HepG2 (cell line): ENCODE data around the gene CAPN9. TPM values are rescaled to one million over a fixed set of nuclear protein-coding genes. Genes with fewer than 3 reads are reported as not detected.
A peak's percentile ranks its signal among the peaks of the same experiment; 100 is the strongest.

Experiments
- ASH2L ChIP-seq: fragments of 300-600, 200-600 bp; sonication (generic); IDR thresholded peaks from 2 replicates; pipeline ENCODE4 v1.7.0; 2017; ENCODE audit warnings: low read depth, mild to moderate bottlenecking, moderate library complexity, mixed read lengths, low read length; ENCODE audit not compliant: insufficient read length
- CENPX ChIP-seq: sonication (generic); formaldehyde crosslinking; IDR thresholded peaks from 2 replicates; pipeline ENCODE4 v1.9.0; 2021; ENCODE audit warnings: mild to moderate bottlenecking, missing genetic modification reagents, moderate library complexity
- FOXK2 ChIP-seq: fragments of 450-650 bp; IDR thresholded peaks from 2 replicates; pipeline ENCODE4 v1.6.1; 2016
- MATR3 ChIP-seq: sonication (generic); formaldehyde crosslinking; IDR thresholded peaks from 2 replicates; pipeline ENCODE4 v1.4.0; 2020; ENCODE audit warnings: missing genetic modification reagents
- MEIS1 ChIP-seq: sonication (generic); formaldehyde crosslinking; IDR thresholded peaks from 2 replicates; pipeline ENCODE4 v1.9.0; 2021; ENCODE audit warnings: mild to moderate bottlenecking, missing genetic modification reagents, moderate library complexity, borderline replicate concordance
- MTERF4 ChIP-seq: sonication (generic); formaldehyde crosslinking; IDR thresholded peaks from 2 replicates; pipeline ENCODE4 v1.8.0; 2023; ENCODE audit warnings: mild to moderate bottlenecking, missing genetic modification reagents
- ZBTB40 ChIP-seq, 2 experiments: fragments of 450-650 bp in 1 of 2; sonication (generic) in 1 of 2; formaldehyde crosslinking in 1 of 2; IDR thresholded peaks; 2 replicates each; pipeline versions ENCODE4 v1.6.1 to v1.8.0; 2016 to 2022; ENCODE audit warnings: antibody characterized with exemption in 1 of 2, mild to moderate bottlenecking in 1 of 2, missing genetic modification reagents in 1 of 2
- ZFAT ChIP-seq: sonication (generic); formaldehyde crosslinking; conservative IDR thresholded peaks from 2 replicates; pipeline ENCODE4 v1.8.1; 2023; ENCODE audit warnings: missing genetic modification reagents, inconsistent platforms
- ZFP37 ChIP-seq: sonication (generic); formaldehyde crosslinking; IDR thresholded peaks from 2 replicates; pipeline ENCODE4 v1.4.0; 2020; ENCODE audit warnings: missing genetic modification reagents, borderline replicate concordance
- ZNF274 ChIP-seq: sonication (generic); formaldehyde crosslinking; IDR thresholded peaks from 2 replicates; pipeline ENCODE4 v1.5.1; 2020; ENCODE audit warnings: mild to moderate bottlenecking, missing genetic modification reagents
- ZNF276 ChIP-seq: sonication (generic); formaldehyde crosslinking; IDR thresholded peaks from 2 replicates; pipeline ENCODE4 v1.4.0; 2020; ENCODE audit warnings: mild to moderate bottlenecking, low read depth, missing genetic modification reagents
- ZNF430 ChIP-seq: sonication (generic); formaldehyde crosslinking; IDR thresholded peaks from 2 replicates; pipeline ENCODE4 v1.9.0; 2021; ENCODE audit warnings: mild to moderate bottlenecking, missing genetic modification reagents
- ZNF441 ChIP-seq: sonication (generic); formaldehyde crosslinking; IDR thresholded peaks from 2 replicates; pipeline ENCODE4 v1.7.0; 2021; ENCODE audit warnings: missing genetic modification reagents, borderline replicate concordance
- ZNF597 ChIP-seq: sonication (generic); formaldehyde crosslinking; IDR thresholded peaks from 2 replicates; pipeline ENCODE4 v1.5.0; 2020; ENCODE audit warnings: missing genetic modification reagents
- ZNF619 ChIP-seq: sonication (generic); formaldehyde crosslinking; IDR thresholded peaks from 2 replicates; pipeline ENCODE4 v1.4.0; 2020; ENCODE audit warnings: mild to moderate bottlenecking, missing genetic modification reagents
- polyA plus RNA-seq, 8 experiments: library from polyadenylated mRNA; depleted of rRNA in 3 of 8; stranded (reverse) in 7 of 8; unstranded in 1 of 8; fragments of >200 nt; fragmentation: Illumina TruSeq in 4 of 8; extraction: Trizol in 4 of 8; gene quantifications; 2 replicates each; pipeline versions ENCODE4 v1.2.1 to v1.2.3, GENCODE V29; 2011 to 2016; ENCODE audit warnings: low read depth in 4 of 8, missing spikeins in 1 of 8, mixed read lengths in 1 of 8; ENCODE audit not compliant: insufficient read depth in 1 of 8
- total RNA-seq, 5 experiments: library from RNA; depleted of rRNA; stranded (reverse); fragments of >200 nt; fragmentation: Illumina TruSeq; extraction: Trizol; gene quantifications; 2 replicates each; pipeline ENCODE4 v1.2.3, GENCODE V29; 2016; ENCODE audit warnings: low read depth in 1 of 5

The CAPN9 gene
- total and polyA plus RNA-seq, 2 of the 13 experiments (the other 11 are each of a cell fraction or from before 2014, with no cell fraction given), result 0.04 to 0.31 TPM

DNA sequence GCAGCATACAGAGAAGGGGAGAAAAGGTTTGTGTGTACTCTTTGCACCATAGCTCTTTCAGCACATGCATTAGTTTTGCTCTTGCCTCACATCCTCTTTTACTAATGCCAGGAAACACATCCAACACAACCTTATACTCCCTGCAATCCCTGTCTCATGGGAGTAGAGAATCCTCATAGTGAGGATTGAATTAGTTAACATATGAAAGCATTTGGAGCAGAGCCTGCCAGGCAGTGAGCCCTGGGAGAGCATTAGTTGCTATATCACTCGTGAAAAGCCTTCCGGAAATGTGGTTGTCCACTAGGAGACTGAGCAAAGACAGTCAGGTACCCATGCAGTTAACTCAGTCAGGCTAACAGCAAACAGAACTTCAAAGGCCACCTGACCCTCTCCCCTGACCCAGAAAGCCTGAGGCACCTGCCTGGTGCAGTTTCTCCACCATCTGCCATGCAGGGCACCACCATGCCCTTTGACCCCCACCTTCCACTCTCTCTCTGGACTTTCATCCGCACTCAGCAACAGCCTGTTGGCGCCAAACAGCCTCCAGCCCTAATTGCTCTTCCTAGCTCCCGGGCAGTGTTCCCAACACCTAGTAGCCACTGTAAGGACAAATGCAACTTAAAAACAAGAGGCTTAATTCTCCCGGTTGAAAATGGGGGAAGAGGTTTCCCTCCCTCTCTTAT is 18.3 kb upstream of the CAPN9 start (continued):
- TF ChIP-seq ASH2L, result peak; percentile 91
- TF ChIP-seq MATR3, result no peak
- 0 out of 2 replicates have a peak, but pooled peaks have one; percentile 47 for TF ChIP-seq ZNF276 (CRISPR knock-in tag)
- TF ChIP-seq ZFAT (CRISPR knock-in tag), result no peak
- no peak for TF ChIP-seq ZNF441 (CRISPR knock-in tag)
- TF ChIP-seq MEIS1 (CRISPR knock-in tag), result peak; percentile 86; the same call in 1 of the 2 replicates
- TF ChIP-seq ZNF274 (CRISPR knock-in tag), result peak; percentile 68; the same call in 1 of the 2 replicates
- no peak for TF ChIP-seq ZNF597 (CRISPR knock-in tag)
- TF ChIP-seq ZNF430 (CRISPR knock-in tag), result peak; percentile 87; the same call in 1 of the 2 replicates
- no peak for TF ChIP-seq ZBTB40 (IDR thresholded peaks at IDR 0.05)
- no peak for TF ChIP-seq ZBTB40 (CRISPR knock-in tag; IDR thresholded peaks at IDR 0.05)
- TF ChIP-seq CENPX (CRISPR knock-in tag), result no peak
- peak; percentile 20; the same call in 1 of the 2 replicates for TF ChIP-seq FOXK2
- 0 out of 2 replicates have a peak, but pooled peaks have one; percentile 37 for TF ChIP-seq MTERF4 (CRISPR knock-in tag)
- peak; percentile 85; the same call in 1 of the 2 replicates for TF ChIP-seq ZFP37 (CRISPR knock-in tag)
- 0 out of 2 replicates have a peak, but pooled peaks have one; percentile 69 for TF ChIP-seq ZNF619 (CRISPR knock-in tag)
